Activated T-cell treated with anti-CD3 and anti-CD28 coated beads for 24 hours (primary cell): ENCODE data around the gene TRIM54.

Experiments used
- DNase-seq: peaks from one replicate; pipeline ENCODE4 v3.0.0-alpha.2; 2020; ENCODE audit warnings: low read depth

The TRIM54 gene, protein sequence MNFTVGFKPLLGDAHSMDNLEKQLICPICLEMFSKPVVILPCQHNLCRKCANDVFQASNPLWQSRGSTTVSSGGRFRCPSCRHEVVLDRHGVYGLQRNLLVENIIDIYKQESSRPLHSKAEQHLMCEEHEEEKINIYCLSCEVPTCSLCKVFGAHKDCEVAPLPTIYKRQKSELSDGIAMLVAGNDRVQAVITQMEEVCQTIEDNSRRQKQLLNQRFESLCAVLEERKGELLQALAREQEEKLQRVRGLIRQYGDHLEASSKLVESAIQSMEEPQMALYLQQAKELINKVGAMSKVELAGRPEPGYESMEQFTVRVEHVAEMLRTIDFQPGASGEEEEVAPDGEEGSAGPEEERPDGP

DNA sequence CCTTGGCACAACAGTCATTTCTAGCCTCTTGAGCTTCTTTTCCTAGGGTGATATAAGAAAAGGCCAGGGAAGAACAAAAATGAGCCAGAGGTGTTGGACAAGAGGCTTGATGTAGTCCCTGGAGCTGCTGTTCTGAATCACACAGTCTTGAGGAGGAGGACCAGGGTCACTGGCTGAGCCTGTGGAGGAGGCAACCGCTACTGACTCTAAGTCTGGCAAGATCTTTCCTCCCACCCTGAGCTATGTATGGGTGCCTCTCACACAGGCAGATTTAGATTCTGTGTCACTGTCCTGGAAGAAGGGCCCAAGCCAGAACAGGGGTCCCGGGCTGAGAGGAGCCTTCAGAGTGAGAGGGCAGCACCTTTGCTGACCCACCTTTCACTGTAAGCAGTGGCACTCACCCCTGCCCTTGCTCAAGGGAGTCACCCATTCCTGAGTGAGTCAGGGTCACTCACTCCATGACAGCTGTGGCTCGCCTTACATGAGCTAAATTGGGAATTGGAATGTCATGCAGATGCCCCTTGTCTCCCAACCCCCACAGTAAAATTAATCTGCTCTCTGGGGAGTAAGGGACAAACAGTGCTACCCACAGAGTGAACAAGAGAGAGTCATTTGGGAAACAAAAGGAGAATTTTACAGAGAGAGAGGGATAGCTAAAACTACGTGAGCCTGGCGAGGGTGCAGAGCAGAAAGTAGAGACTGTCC, at the start of gene TRIM54:
TRIM54 (plus strand) TSS at position 575 of the 705 bp plus-strand sequence. CDS start 303 bp downstream, outside the sequence.
- DNase-seq = no peak

- DNase-seq = no peak
These were observed 48.9 kb upstream of the TRIM54 start for GRCh38 chr2:27233341-27233740.

DNA sequence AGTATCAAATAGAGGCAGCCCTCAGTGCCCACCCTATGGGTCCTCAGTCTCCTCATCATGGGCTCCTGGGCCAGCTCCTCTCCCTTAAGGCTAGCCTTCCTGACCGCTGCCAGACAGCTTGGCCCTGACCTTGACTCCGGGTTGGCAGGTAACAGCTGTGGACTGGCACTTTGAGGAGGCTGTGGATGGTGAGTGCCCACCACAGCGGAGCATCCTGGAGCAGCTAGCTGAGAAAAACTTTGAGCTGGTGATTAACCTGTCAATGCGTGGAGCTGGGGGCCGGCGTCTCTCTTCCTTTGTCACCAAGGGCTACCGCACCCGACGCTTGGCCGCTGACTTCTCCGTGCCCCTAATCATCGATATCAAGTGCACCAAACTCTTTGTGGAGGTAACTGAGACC, 46.1 kb upstream of the TRIM54 start:
- no peak for DNase-seq

DNA sequence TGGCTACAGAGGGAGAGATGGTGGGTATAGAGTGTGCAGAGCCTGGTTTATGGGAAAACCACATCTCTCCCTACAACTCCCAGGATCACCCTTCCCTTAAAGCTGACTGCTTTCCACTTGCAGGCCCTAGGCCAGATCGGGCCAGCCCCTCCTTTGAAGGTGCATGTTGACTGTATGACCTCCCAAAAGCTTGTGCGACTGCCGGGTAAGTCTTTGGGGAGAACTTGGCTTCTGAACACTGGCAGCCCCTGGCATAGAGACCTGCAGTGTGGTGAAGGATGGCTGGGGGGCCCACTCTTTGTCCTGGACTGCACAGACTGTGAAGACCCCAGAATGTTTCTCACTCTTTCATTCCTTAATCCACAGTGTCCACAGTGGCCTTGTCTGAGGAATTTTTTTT, 45.6 kb upstream of the TRIM54 start:
- DNase-seq = no peak

GRCh38 chr2:27237341-27237945, 44.8 kb upstream of the TRIM54 start:
- DNase-seq = no peak

GRCh38 chr2:27238976-27239375, 43.3 kb upstream of the TRIM54 start:
- no peak for DNase-seq

DNA sequence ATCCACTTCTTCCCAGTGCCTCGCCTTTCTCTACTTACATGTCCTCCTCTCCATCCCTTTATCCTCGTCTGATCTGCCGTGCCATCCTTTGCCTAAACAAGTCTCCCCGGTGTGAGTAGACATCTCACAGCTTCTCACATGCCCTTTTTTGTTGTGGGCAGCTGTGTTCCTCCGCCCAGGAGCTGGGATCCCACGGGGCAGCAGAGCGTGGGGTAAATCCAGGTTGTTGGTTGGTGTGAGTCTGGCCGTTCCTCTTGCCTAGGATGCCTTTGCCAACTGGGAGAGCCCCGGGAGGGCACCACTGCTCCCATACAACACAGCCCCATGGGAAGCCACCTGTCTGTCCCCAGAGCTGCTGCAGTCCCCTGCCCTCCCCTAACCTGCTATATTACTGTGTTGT, 41.8 kb upstream of the TRIM54 start:
- no peak for DNase-seq

- DNase-seq = no peak
These were observed 40.2 kb upstream of the TRIM54 start for GRCh38 chr2:27241761-27242613.

- no peak for DNase-seq
These were observed 39.6 kb upstream of the TRIM54 start for GRCh38 chr2:27242614-27242951.

GRCh38 chr2:27243391-27244130, 38.7 kb upstream of the TRIM54 start:
- DNase-seq = no peak

DNA sequence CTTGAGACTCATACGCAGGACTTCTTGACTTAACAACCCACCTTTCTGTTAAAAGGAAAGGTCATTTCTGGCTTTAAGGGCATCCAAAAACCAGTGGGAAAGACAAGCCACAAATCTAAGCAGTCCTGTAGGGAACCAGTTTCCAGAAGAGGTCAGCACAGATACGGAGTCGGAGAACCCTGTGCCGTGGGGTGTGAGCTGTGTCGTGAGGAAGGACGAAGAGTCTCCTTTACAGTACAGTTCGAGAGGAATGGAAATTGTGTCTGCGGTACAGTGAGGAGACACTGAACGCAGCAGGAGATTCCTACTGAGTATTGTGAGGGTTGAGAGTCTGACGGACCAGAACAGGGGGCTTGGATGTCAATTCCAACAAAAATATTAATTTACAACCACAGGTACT, 37.1 kb upstream of the TRIM54 start:
- no peak for DNase-seq

- no peak for DNase-seq
These were observed 36.6 kb upstream of the TRIM54 start for GRCh38 chr2:27245626-27246025.

- no peak for DNase-seq
These were observed 34.3 kb upstream of the TRIM54 start for GRCh38 chr2:27247893-27248292.

- DNase-seq = no peak
These were observed 32.9 kb upstream of the TRIM54 start for GRCh38 chr2:27249159-27249890.

GRCh38 chr2:27249891-27250651, 32.2 kb upstream of the TRIM54 start:
- DNase-seq = peak; percentile 24

DNA sequence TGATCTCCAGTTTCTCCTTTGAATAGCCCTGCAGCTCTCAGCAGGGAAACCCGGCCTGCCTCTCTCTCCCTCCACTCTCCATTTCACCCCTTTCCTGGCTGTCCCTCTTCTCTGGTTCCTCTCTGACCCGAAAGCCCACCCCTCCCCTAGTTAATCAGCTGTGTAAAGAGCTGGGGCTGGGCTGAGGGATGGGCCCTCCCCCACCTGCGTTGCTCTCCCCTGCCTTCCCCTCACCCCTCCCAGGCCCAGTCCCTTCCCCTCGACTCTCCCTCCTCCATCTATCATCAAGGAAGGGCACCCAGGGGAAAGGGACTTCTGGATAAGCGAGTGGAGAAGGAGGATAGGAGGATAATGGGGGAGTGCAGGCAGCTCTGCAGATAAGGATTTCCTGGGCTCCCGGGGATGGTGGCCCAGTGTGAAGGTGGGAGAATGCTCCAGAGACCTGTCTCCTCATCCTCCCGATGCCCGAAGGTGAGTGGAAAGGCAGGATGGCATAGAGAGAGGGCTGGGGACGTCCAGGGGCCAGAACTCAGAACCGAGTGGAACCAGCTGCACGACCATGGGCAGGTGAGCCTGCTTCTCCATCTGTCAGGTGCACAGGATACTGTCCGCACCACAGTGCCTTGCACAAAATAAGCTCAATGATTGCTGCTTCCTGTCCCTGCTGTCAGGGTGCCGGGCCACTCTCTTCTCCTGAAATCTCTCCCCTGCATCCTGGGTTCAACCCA, 31.4 kb upstream of the TRIM54 start:
- no peak for DNase-seq

- DNase-seq = no peak
These were observed 30.5 kb upstream of the TRIM54 start for GRCh38 chr2:27251766-27252165.

DNA sequence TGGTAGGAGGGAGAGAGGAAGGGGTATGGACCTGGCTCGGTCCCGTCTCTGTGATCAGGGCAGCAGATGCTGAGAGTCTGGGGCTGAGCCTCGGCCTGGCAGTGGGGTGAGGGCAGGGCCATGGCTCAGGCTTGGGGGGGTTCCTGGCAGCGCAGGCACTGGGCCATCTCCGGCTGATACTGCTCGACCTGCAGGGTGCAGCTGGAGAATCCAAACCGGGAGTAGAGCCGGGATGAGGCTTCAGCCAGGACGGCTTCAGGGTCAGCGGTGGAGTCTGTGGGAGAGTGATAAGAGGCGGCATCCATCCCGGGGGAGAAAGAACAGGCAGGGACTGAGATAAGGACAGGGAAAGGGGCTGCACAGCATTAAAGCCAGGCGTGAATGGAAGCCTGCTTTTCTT, 27.0 kb upstream of the TRIM54 start:
- DNase-seq = no peak

GRCh38 chr2:27255660-27256059, 26.6 kb upstream of the TRIM54 start:
- no peak for DNase-seq
